K562 (cell line): ENCODE data around the gene MBD6. TPM values are rescaled to one million over a fixed set of nuclear protein-coding genes. Genes with fewer than 3 reads are reported as not detected.

ENCODE experiments used
- ATAC-seq: fragments of 200-7000 bp; cut with Tn5 transposase; 3 replicates; pipeline ENCODE4 v1.9.1; 2020; ENCODE audit warnings: moderate library complexity
- BruUV-seq: library from RNA; stranded (reverse); fragments of 400-500 nt; replicated peaks from 2 replicates; lab custom pipeline; 2021; lab: Mats Ljungman, UMichigan
- CTCF ChIA-PET: fragments of 300-600 bp; formaldehyde crosslinking; extraction: SDS; loops from one replicate; lab custom pipeline; 2021; ENCODE audit warnings: low intra/inter-chr PET ratio; lab: Yijun Ruan, JAX
- POLR2A ChIA-PET: fragments of 300-600, 350-650 bp; sonication (Branson Sonifier 250); formaldehyde crosslinking; extraction: SDS; loops from one replicate; lab custom pipeline; 2021; ENCODE audit warnings: antibody characterized with exemption, inconsistent platforms; lab: Yijun Ruan, JAX
- DNase-seq, 4 experiments: peaks; one replicate each; pipeline versions ENCODE4 v3.0.0 to v3.0.0-alpha.2; 2011 to 2018; ENCODE audit warnings: low spot score in 3 of 4, mixed read lengths in 3 of 4; ENCODE audit errors: extremely low read depth in 1 of 4
- FAIRE-seq: peaks from 2 replicates; lab custom pipeline; 2011; peaks lifted over from hg19 to GRCh38; lab: Jason Lieb, UNC
- H2AFZ ChIP-seq: 2 replicates; pipeline ENCODE4 v1.6.0; 2011; ENCODE audit warnings: low read depth, low read length, control low read depth, inconsistent platforms
- H3K27ac ChIP-seq: fragments of 200-600 bp; 3 replicates; pipeline ENCODE4 v1.8.0; 2011; ENCODE audit warnings: low read depth, mild to moderate bottlenecking, control low read depth, inconsistent platforms, low read length, moderate library complexity, mixed read lengths; ENCODE audit errors: extremely low read depth
- H3K27me3 ChIP-seq, 2 experiments: fragments of 300-600 bp in 1 of 2; 2 replicates in 1 of 2; 3 replicates in 1 of 2; pipeline versions ENCODE4 v1.6.0 to v1.8.0; 2011; ENCODE audit warnings: inconsistent platforms in 2 of 2, low read length in 2 of 2, mild to moderate bottlenecking in 1 of 2, mixed read lengths in 1 of 2, moderate library complexity in 1 of 2; ENCODE audit not compliant: control insufficient read depth in 2 of 2, insufficient read depth in 2 of 2
- H3K36me3 ChIP-seq: fragments of 300-600 bp; 3 replicates; pipeline ENCODE4 v1.8.0; 2011; ENCODE audit warnings: mild to moderate bottlenecking, low read length, inconsistent platforms; ENCODE audit not compliant: control insufficient read depth, insufficient read depth
- H3K4me1 ChIP-seq, 2 experiments: fragments of 200-600 bp in 1 of 2; replicated peaks in 1 of 2; 2 replicates in 1 of 2; 3 replicates in 1 of 2; pipeline versions ENCODE4 v1.5.1 to v1.8.0; 2011; ENCODE audit warnings: inconsistent platforms in 2 of 2, low read length in 2 of 2, mild to moderate bottlenecking in 1 of 2, mixed read lengths in 1 of 2, moderate library complexity in 1 of 2; ENCODE audit not compliant: control insufficient read depth in 2 of 2, insufficient read depth in 2 of 2
- H3K4me2 ChIP-seq: 2 replicates; pipeline ENCODE4 v1.6.1; 2011; ENCODE audit warnings: low read length, control low read depth, inconsistent platforms, mixed read lengths; ENCODE audit not compliant: insufficient read depth
- H3K4me3 ChIP-seq: fragments of 200-600 bp; sonication (generic), shearing (Covaris generic); 2 replicates; pipeline ENCODE4 v1.5.1; 2016; ENCODE audit warnings: control low read depth, inconsistent platforms
- H3K79me2 ChIP-seq: fragments of 200-600 bp; 3 replicates; pipeline ENCODE4 v1.8.0; 2011; ENCODE audit warnings: low read length, inconsistent platforms; ENCODE audit not compliant: control insufficient read depth, insufficient read depth
- H3K9ac ChIP-seq, 2 experiments: 2 replicates each; pipeline versions ENCODE4 v1.6.0 to v1.6.1; 2011; ENCODE audit warnings: low read depth in 2 of 2, low read length in 2 of 2, control low read depth in 1 of 2, inconsistent platforms in 1 of 2, mild to moderate bottlenecking in 1 of 2, mixed read lengths in 1 of 2; ENCODE audit not compliant: insufficient read depth in 1 of 2
- H3K9me1 ChIP-seq: one replicate; pipeline ENCODE4 v1.6.0; 2011; ENCODE audit warnings: inconsistent platforms, mild to moderate bottlenecking, low read length, moderate library complexity; ENCODE audit not compliant: control insufficient read depth, insufficient read depth
- H3K9me3 ChIP-seq: replicated peaks from 2 replicates; pipeline ENCODE4 v1.5.1; 2011; ENCODE audit warnings: low read depth, low read length, inconsistent platforms; ENCODE audit not compliant: control insufficient read depth, insufficient read depth
- H4K20me1 ChIP-seq: replicated peaks from 2 replicates; pipeline ENCODE4 v1.6.1; 2011; ENCODE audit warnings: low read length, inconsistent platforms, mixed read lengths; ENCODE audit not compliant: control insufficient read depth, insufficient read depth
- MEIS2 ChIP-seq: fragments of 450-650 bp; IDR thresholded peaks from 2 replicates; pipeline ENCODE4 v1.6.1; 2014; ENCODE audit warnings: mild to moderate bottlenecking; ENCODE audit not compliant: partially characterized antibody
- MLX ChIP-seq, 2 experiments: fragments of 450-650 bp in 1 of 2; sonication (generic) in 1 of 2; formaldehyde crosslinking; conservative IDR thresholded peaks; 2 replicates each; pipeline versions ENCODE4 v1.4.0 to v1.8.1; 2020 to 2022; ENCODE audit warnings: mild to moderate bottlenecking in 1 of 2, missing genetic modification reagents in 1 of 2
- NFYB ChIP-seq: IDR thresholded peaks from 2 replicates; pipeline ENCODE4 v1.6.1; 2011; ENCODE audit warnings: mild to moderate bottlenecking, moderate library complexity; ENCODE audit not compliant: insufficient read length; ENCODE audit errors: extremely low read depth
- PBX2 ChIP-seq, 2 experiments: IDR thresholded peaks in 1 of 2; conservative IDR thresholded peaks in 1 of 2; 2 replicates each; pipeline ENCODE4 v1.6.1; 2016; ENCODE audit warnings: low read depth in 2 of 2, mild to moderate bottlenecking in 1 of 2, missing compliant biosample characterization in 1 of 2, missing genetic modification characterization in 1 of 2, moderate library complexity in 1 of 2
- PKNOX1 ChIP-seq: fragments of 450-650 bp; IDR thresholded peaks from 2 replicates; pipeline ENCODE4 v1.6.1; 2016
- WGBS: fragments of 100-300 bp; shearing (Covaris generic); methylation state at CpG from one replicate; pipeline ENCODE4 v1.1.6; 2016; ENCODE audit warnings: low coverage, mixed read lengths; ENCODE audit not compliant: insufficient coverage; ENCODE audit errors: missing lambda C conversion rate; 5-methylcytosine and 5-hydroxymethylcytosine counted together
- in situ Hi-C: fragments of 300-500 bp; cut with MboI; formaldehyde crosslinking; loops from 4 replicates; pipeline ENCODE4 v1.15.0; 2018; ENCODE audit warnings: inconsistent platforms, mixed read lengths
- intact Hi-C: fragments of 100-400 bp; cut with micrococcal nuclease; formaldehyde crosslinking; loops from 2 replicates; pipeline ENCODE4 v1.14.2; 2022
- polyA plus RNA-seq, 8 experiments: library from polyadenylated mRNA; depleted of rRNA in 4 of 8; stranded (reverse) in 5 of 8; unstranded in 3 of 8; fragments of >200 nt; fragmentation: Nextera tagmentation in 2 of 8; fragmentation: Illumina TruSeq in 1 of 8; extraction: Ambion mirVana in 2 of 8; extraction: Trizol in 1 of 8; gene quantifications; 2 replicates each; pipeline versions ENCODE4 v1.2.1 to v1.2.3, GENCODE V29; 2011 to 2014; ENCODE audit warnings: inconsistent platforms in 1 of 8, missing spikeins in 1 of 8
- total RNA-seq, 7 experiments: library from RNA; depleted of rRNA in 6 of 7; stranded (reverse); fragments of >200 nt in 6 of 7; fragmentation: Illumina TruSeq in 2 of 7; extraction: Trizol in 2 of 7; gene quantifications; 2 replicates each; pipeline versions ENCODE4 v1.2.1 to v1.2.3, GENCODE V29; 2011 to 2021; ENCODE audit warnings: low replicate concordance in 1 of 7

Gene MBD6
- total and polyA plus RNA-seq, 9 of the 15 experiments (the other 6 are each of a cell fraction or from before 2014, with no cell fraction given): 2.0 to 54.8 (median 3.8) TPM

GRCh38 chr12:57541001-57541400 is 18.4 kb downstream of the MBD6 start:
- FAIRE-seq (no peak), DNase-seq (peak in 1 of 4 experiments; percentile 36)
- intact Hi-C loops: no loop called here
- Histone ChIP-seq H2AFZ (no peak overlapping the region), H3K27ac (peak overlapping the region; percentile 78), H3K9ac (peak overlapping the region in 1 of 2 experiments; percentile 8; a peak in 1 of 4 replicates), H3K9me1 (no peaks in the 10 kb centered on the region)
- BruUV-seq: no TSS peak
- in situ Hi-C loops: no loop called here
- 15% methylated on average over 2 of the region's 2 CpGs for WGBS
- ChIA-PET CTCF (no interaction called here), POLR2A (interaction anchor here (0.6 to 12.7 kb wide), 6 partner anchors 10 to 273 kb away, joined by 3 to 225 read pairs (median 4); partner anchors contain the start of genes DDIT3 and MBD6)
- TF ChIP-seq PBX2 (CRISPR knock-in tag; IDR thresholded peaks at IDR 0.05; ENCODE audit: low read depth) (no peak), PBX2 (tag; conservative IDR thresholded peaks at IDR 0.05; ENCODE audit: low read depth) (peak; percentile 63; the same call in 1 of the 2 replicates), NFYB (no peak), PKNOX1 (peak; percentile 57), MLX (CRISPR knock-in tag; conservative IDR thresholded peaks at IDR 0.05) (no peak), MEIS2 (peak; percentile 74)
- TF ChIP-seq, all 486 proteins: peak for 3
- Histone ChIP-seq H3K79me2 (peaks cover 59% of the 10 kb centered on the region), H3K27me3 (no peaks in the 10 kb centered on the region), H3K4me1 (peaks cover 23 to 63% of the 10 kb centered on the region in 2 experiments), H3K36me3 (peaks cover 78% of the 10 kb centered on the region), H3K9me3 (no peaks in the 10 kb centered on the region), H4K20me1 (no peaks in the 10 kb centered on the region), H3K4me2 (peak overlapping the region; percentile 50), H3K4me3 (no peak overlapping the region)
- ATAC-seq: no peak
